HepG2 (cell line): ENCODE results near the gene PDE8B.

Source experiments
- AHR ChIP-seq: IDR thresholded peaks from 2 replicates; pipeline ENCODE4 v1.6.1; 2018; ENCODE audit warnings: missing genetic modification reagents, missing compliant biosample characterization
- DNMT3B ChIP-seq: conservative IDR thresholded peaks from 2 replicates; pipeline ENCODE4 v1.6.1; 2016; ENCODE audit warnings: missing biosample characterization, control low read depth
- ELF1 ChIP-seq: sonication (generic); formaldehyde crosslinking; IDR thresholded peaks from 2 replicates; pipeline ENCODE4 v1.4.0; 2020; ENCODE audit warnings: missing genetic modification reagents
- ESRRA ChIP-seq: sonication (generic); formaldehyde crosslinking; IDR thresholded peaks from 2 replicates; pipeline ENCODE4 v1.5.1; 2020; ENCODE audit warnings: mild to moderate bottlenecking, low read depth, missing genetic modification reagents
- HMG20A ChIP-seq: IDR thresholded peaks from 2 replicates; pipeline ENCODE4 v1.6.1; 2016; ENCODE audit warnings: borderline replicate concordance
- KMT2B ChIP-seq: IDR thresholded peaks from 2 replicates; pipeline ENCODE4 v1.6.1; 2016; ENCODE audit warnings: missing genetic modification reagents, missing compliant biosample characterization
- SP1 ChIP-seq, 2 experiments: fragments of 450-650 bp in 1 of 2; sonication (generic) in 1 of 2; formaldehyde crosslinking in 1 of 2; IDR thresholded peaks; 2 replicates each; pipeline versions ENCODE4 v1.4.0 to v1.6.1; 2016 to 2020; ENCODE audit warnings: missing genetic modification reagents in 1 of 2
- ZNF343 ChIP-seq: sonication (generic); formaldehyde crosslinking; IDR thresholded peaks from 2 replicates; pipeline ENCODE4 v1.4.0; 2020; ENCODE audit warnings: mild to moderate bottlenecking, missing genetic modification reagents
- ZNF589 ChIP-seq: sonication (generic); formaldehyde crosslinking; conservative IDR thresholded peaks from 2 replicates; pipeline ENCODE4 v1.8.0; 2022; ENCODE audit warnings: mild to moderate bottlenecking, moderate library complexity, missing genetic modification reagents
- ZNF781 ChIP-seq: sonication (generic); formaldehyde crosslinking; IDR thresholded peaks from 2 replicates; pipeline ENCODE4 v1.5.1; 2020; ENCODE audit warnings: borderline replicate concordance, mild to moderate bottlenecking, missing genetic modification reagents; ENCODE audit errors: not compliant biosample characterization
- TF ChIP-seq, protein P1 (sequence below): sonication (generic); formaldehyde crosslinking; IDR thresholded peaks from 2 replicates; pipeline ENCODE4 v1.8.1; 2023; ENCODE audit warnings: missing genetic modification reagents, inconsistent platforms, borderline replicate concordance
- TF ChIP-seq, protein P2 (sequence below): sonication (generic); formaldehyde crosslinking; IDR thresholded peaks from 2 replicates; pipeline ENCODE4 v1.5.0; 2020; ENCODE audit warnings: mild to moderate bottlenecking, missing genetic modification reagents, moderate library complexity
- TF ChIP-seq, protein P3 (sequence below): sonication (generic); formaldehyde crosslinking; IDR thresholded peaks from 2 replicates; pipeline ENCODE4 v1.5.1; 2020; ENCODE audit warnings: missing genetic modification reagents, mild to moderate bottlenecking, borderline replicate concordance

DNA sequence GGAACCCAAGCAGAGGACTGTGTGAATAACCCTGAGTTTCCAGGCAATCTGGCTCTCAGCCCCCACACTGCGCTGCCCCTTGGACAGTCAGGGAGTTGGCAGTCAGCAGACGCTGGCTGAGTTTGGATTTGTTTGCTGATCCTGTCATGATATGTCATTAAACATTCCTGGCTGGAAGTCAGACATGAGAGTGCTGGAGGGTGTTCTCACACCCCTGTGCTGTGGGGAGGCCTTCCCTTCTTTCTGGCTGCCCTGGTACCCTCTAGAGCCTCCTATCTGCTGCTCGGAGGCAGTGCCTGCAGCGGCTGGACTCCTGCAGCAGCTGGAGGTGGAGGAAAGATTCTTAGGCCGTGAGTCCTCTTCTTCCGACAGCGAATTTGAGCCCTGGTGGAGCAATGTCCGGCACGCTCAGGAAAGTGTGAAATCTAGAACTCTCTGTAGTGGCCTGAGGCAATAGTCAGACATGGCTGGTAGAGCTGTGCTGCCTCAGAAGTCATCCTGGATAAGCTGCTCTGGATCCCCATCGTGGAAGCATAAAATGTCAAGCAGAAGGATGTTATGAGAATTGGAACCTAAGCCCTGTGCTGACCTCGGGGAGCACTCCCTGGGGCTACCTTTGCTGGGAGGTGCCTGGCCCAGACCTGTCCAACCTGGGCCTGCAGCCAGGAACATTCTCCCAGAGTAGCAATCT, 72.0 kb downstream of the PDE8B start:
- TF ChIP-seq, protein P1, sequence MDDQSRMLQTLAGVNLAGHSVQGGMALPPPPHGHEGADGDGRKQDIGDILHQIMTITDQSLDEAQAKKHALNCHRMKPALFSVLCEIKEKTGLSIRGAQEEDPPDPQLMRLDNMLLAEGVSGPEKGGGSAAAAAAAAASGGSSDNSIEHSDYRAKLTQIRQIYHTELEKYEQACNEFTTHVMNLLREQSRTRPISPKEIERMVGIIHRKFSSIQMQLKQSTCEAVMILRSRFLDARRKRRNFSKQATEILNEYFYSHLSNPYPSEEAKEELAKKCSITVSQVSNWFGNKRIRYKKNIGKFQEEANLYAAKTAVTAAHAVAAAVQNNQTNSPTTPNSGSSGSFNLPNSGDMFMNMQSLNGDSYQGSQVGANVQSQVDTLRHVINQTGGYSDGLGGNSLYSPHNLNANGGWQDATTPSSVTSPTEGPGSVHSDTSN (CRISPR knock-in tag), result no peak
- no peak for TF ChIP-seq ZNF781
- TF ChIP-seq ZNF589 (CRISPR knock-in tag), result no peak
- TF ChIP-seq HMG20A (CRISPR knock-in tag), result no peak
- TF ChIP-seq ZNF343 (CRISPR knock-in tag), result no peak
- TF ChIP-seq, protein P2, sequence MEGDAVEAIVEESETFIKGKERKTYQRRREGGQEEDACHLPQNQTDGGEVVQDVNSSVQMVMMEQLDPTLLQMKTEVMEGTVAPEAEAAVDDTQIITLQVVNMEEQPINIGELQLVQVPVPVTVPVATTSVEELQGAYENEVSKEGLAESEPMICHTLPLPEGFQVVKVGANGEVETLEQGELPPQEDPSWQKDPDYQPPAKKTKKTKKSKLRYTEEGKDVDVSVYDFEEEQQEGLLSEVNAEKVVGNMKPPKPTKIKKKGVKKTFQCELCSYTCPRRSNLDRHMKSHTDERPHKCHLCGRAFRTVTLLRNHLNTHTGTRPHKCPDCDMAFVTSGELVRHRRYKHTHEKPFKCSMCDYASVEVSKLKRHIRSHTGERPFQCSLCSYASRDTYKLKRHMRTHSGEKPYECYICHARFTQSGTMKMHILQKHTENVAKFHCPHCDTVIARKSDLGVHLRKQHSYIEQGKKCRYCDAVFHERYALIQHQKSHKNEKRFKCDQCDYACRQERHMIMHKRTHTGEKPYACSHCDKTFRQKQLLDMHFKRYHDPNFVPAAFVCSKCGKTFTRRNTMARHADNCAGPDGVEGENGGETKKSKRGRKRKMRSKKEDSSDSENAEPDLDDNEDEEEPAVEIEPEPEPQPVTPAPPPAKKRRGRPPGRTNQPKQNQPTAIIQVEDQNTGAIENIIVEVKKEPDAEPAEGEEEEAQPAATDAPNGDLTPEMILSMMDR, result no peak
- TF ChIP-seq ESRRA (CRISPR knock-in tag), result no peak
- no peak for TF ChIP-seq ELF1 (CRISPR knock-in tag)
- TF ChIP-seq SP1 (IDR thresholded peaks at IDR 0.05), result no peak
- TF ChIP-seq SP1 (CRISPR knock-in tag; IDR thresholded peaks at IDR 0.05), result no peak
- TF ChIP-seq, protein P3, sequence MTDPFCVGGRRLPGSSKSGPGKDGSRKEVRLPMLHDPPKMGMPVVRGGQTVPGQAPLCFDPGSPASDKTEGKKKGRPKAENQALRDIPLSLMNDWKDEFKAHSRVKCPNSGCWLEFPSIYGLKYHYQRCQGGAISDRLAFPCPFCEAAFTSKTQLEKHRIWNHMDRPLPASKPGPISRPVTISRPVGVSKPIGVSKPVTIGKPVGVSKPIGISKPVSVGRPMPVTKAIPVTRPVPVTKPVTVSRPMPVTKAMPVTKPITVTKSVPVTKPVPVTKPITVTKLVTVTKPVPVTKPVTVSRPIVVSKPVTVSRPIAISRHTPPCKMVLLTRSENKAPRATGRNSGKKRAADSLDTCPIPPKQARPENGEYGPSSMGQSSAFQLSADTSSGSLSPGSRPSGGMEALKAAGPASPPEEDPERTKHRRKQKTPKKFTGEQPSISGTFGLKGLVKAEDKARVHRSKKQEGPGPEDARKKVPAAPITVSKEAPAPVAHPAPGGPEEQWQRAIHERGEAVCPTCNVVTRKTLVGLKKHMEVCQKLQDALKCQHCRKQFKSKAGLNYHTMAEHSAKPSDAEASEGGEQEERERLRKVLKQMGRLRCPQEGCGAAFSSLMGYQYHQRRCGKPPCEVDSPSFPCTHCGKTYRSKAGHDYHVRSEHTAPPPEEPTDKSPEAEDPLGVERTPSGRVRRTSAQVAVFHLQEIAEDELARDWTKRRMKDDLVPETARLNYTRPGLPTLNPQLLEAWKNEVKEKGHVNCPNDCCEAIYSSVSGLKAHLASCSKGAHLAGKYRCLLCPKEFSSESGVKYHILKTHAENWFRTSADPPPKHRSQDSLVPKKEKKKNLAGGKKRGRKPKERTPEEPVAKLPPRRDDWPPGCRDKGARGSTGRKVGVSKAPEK (CRISPR knock-in tag), result no peak
- TF ChIP-seq DNMT3B (CRISPR knock-in tag), result no peak
- TF ChIP-seq KMT2B, result no peak
- no peak for TF ChIP-seq AHR
